HG03354 (cell line): Measurements from ENCODE around the gene ARHGAP26.
"Not testable (repeated sequence)": the region's sequence is repeated elsewhere in the genome, so short reads cannot be mapped to it uniquely, and the experiment has no call there.

ENCODE experiments used
- ATAC-seq: cut with Tn5 transposase; IDR thresholded peaks from one replicate; pipeline ENCODE4 v1.9.1; 2021; ENCODE audit warnings: mild to moderate bottlenecking; ENCODE audit not compliant: unreplicated experiment, poor library complexity, severe bottlenecking

The ARHGAP26 gene

GRCh38 chr5:143196601-143197259 lies 426.6 kb downstream of the ARHGAP26 start:
- ATAC-seq: no peak

GRCh38 chr5:143197260-143197656 lies 427.1 kb downstream of the ARHGAP26 start:
- ATAC-seq: no peak

- no peak for ATAC-seq
Measured at GRCh38 chr5:143198332-143198731, 428.2 kb downstream of the ARHGAP26 start.

GRCh38 chr5:143199161-143199560 lies 429.0 kb downstream of the ARHGAP26 start:
- ATAC-seq: no peak

GRCh38 chr5:143199843-143200242 lies 429.7 kb downstream of the ARHGAP26 start:
- no peak for ATAC-seq

GRCh38 chr5:143200781-143201398 lies 430.7 kb downstream of the ARHGAP26 start:
- no peak for ATAC-seq

GRCh38 chr5:143201589-143201988 lies 431.4 kb downstream of the ARHGAP26 start:
- no peak for ATAC-seq

GRCh38 chr5:143203301-143203956 lies 433.3 kb downstream of the ARHGAP26 start:
- not testable (repeated sequence) for ATAC-seq

GRCh38 chr5:143204474-143205246 lies 434.5 kb downstream of the ARHGAP26 start:
- ATAC-seq: no peak

- no peak for ATAC-seq
Measured at GRCh38 chr5:143205386-143205785, 435.2 kb downstream of the ARHGAP26 start.

GRCh38 chr5:143205883-143206195 lies 435.7 kb downstream of the ARHGAP26 start:
- ATAC-seq: no peak

- ATAC-seq: peak; percentile 54
Measured at GRCh38 chr5:143206196-143207053, 436.2 kb downstream of the ARHGAP26 start.

- ATAC-seq: no peak
Measured at GRCh38 chr5:143207058-143207457, 436.9 kb downstream of the ARHGAP26 start.

- no peak for ATAC-seq
Measured at GRCh38 chr5:143207563-143208364, 437.6 kb downstream of the ARHGAP26 start.

- no peak for ATAC-seq
Measured at GRCh38 chr5:143208365-143208641, 438.1 kb downstream of the ARHGAP26 start.

- no peak for ATAC-seq
Measured at GRCh38 chr5:143208781-143209510, 438.8 kb downstream of the ARHGAP26 start.

- ATAC-seq: no peak
Measured at GRCh38 chr5:143209881-143210395, 439.8 kb downstream of the ARHGAP26 start.

GRCh38 chr5:143210576-143210975 lies 440.4 kb downstream of the ARHGAP26 start:
- no peak for ATAC-seq
